ENCODE measurements around the gene KDELR1.
A peak's percentile ranks its signal among the peaks of the same experiment; 100 is the strongest.

Gene KDELR1

GRCh38 chr19:48338802-48339503, 52.4 kb downstream of the KDELR1 start:
- H3K4me3 ChIP-seq (ENCODE audit: low read depth, low read length) = no peak overlapping the region
- no peak for TF ChIP-seq CTCF (IDR thresholded peaks at IDR 0.05; ENCODE audit: control insufficient read depth, extremely low read depth, insufficient read depth)
- no peak for DNase-seq (ENCODE audit: low read depth)

- DNase-seq (ENCODE audit: low read depth) = no peak
- H3K4me3 ChIP-seq (ENCODE audit: low read depth, low read length) = no peak overlapping the region
- no peak for TF ChIP-seq CTCF (IDR thresholded peaks at IDR 0.05; ENCODE audit: control insufficient read depth, extremely low read depth, insufficient read depth)
Observed at GRCh38 chr19:48338253-48338755, 53.0 kb downstream of the KDELR1 start.

GRCh38 chr19:48333467-48334384, 57.6 kb downstream of the KDELR1 start:
- TF ChIP-seq CTCF (IDR thresholded peaks at IDR 0.05; ENCODE audit: control insufficient read depth, extremely low read depth, insufficient read depth) = peak; percentile 65
- H3K4me3 ChIP-seq (ENCODE audit: low read depth, low read length) = peak overlapping the region; percentile 63
- peak; percentile 50 for DNase-seq (ENCODE audit: low read depth)

GRCh38 chr19:48332662-48333466, 58.5 kb downstream of the KDELR1 start:
- peak overlapping the region; percentile 63 for H3K4me3 ChIP-seq (ENCODE audit: low read depth, low read length)
- peak; percentile 99 for DNase-seq (ENCODE audit: low read depth)
- no peak for TF ChIP-seq CTCF (IDR thresholded peaks at IDR 0.05; ENCODE audit: control insufficient read depth, extremely low read depth, insufficient read depth)
